ENCODE measurements around the gene ARHGAP24.
A peak's percentile ranks its signal among the peaks of the same experiment; 100 is the strongest.

The ARHGAP24 gene

DNA sequence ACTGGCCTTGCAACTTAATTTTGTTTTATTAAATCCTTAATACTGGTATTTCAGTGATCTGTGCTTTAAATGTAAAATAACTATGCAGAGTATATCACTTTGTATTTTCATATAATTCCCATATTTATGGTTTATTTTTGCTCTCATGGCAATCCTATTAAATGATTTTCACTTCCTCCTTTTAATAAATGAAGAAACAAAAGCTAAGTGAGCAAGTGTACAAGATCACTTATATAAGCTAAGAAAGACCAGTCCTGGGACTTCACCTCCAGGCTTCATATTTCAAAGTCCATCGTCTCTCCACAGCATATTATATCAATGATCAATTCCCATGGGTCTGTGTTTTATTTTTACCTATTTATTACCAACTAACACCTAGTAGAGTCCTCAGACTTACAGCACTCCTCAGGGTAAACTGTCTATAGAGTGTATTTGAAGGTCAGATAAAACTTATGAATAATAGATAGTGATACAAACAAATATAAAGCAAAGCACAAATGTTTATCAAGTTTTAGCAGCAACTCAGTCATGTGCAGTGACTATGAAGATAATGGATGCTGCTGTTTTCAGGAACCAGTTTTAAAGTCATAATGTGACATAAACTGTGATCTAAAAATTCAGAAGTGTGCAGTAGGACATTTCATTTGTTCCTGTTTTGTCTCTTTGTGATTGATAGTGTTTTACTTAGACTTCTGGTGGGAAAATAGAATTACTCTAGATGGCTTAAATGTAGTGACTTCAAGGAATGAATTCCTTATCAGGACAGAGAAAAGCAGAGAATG, 56.8 kb downstream of the ARHGAP24 start:
- no peaks in the 10 kb centered on the region for H3K79me2 ChIP-seq (ENCODE audit: control insufficient read depth, insufficient read depth, low read length, poor library complexity)
- H2BK120ac ChIP-seq (ENCODE audit: insufficient read depth, low read length, poor library complexity) = no peak overlapping the region
- H3K4me3 ChIP-seq (ENCODE audit: low read depth, low read length) = no peak overlapping the region
- no peak overlapping the region for H3K4me2 ChIP-seq (ENCODE audit: low read length)
- H2AK5ac ChIP-seq (ENCODE audit: low read length) = no peak overlapping the region
- H2AFZ ChIP-seq (ENCODE audit: insufficient read depth, low read length, poor library complexity) = no peak overlapping the region
- no peak overlapping the region for H3K27ac ChIP-seq (ENCODE audit: low read depth, low read length)
- no peak overlapping the region for H3K14ac ChIP-seq (ENCODE audit: low read length)
- H3K36me3 ChIP-seq (ENCODE audit: control insufficient read depth in 1 of 2, insufficient read depth in 2 of 2, low read length in 2 of 2) = no peaks in the 10 kb centered on the region
- DNase-seq = no peak
- no peak overlapping the region for H2BK5ac ChIP-seq (ENCODE audit: low read depth, low read length, poor library complexity)
- no CpG with 5 or more reads among the region's 1 CpG for WGBS (ENCODE audit: extremely low coverage, insufficient coverage, insufficient read length)
- no peak overlapping the region for H4K8ac ChIP-seq (ENCODE audit: low read depth, low read length)
- H3K4me1 ChIP-seq (ENCODE audit: control insufficient read depth in 1 of 2, insufficient read depth in 2 of 2, low read length in 2 of 2) = no peaks in the 10 kb centered on the region
- no peaks in the 10 kb centered on the region for H3K27me3 ChIP-seq (ENCODE audit: insufficient read depth, low read length)
- no peak overlapping the region for H3K9ac ChIP-seq (ENCODE audit: low read length)
- H3K79me1 ChIP-seq (ENCODE audit: low read length) = no peaks in the 10 kb centered on the region
- H2BK12ac ChIP-seq (ENCODE audit: low read length) = no peak overlapping the region
- no peak overlapping the region for H3K4ac ChIP-seq (ENCODE audit: low read depth, low read length)
- no peak overlapping the region for H3K18ac ChIP-seq (ENCODE audit: low read length)
- H3K9me3 ChIP-seq (ENCODE audit: insufficient read depth, low read depth, low read length) = no peaks in the 10 kb centered on the region
- no peak overlapping the region for H4K12ac ChIP-seq (ENCODE audit: low read depth, low read length)
- H3K23ac ChIP-seq (ENCODE audit: low read length) = no peak overlapping the region
- no peak overlapping the region for H4K91ac ChIP-seq (ENCODE audit: low read depth, low read length)

DNA sequence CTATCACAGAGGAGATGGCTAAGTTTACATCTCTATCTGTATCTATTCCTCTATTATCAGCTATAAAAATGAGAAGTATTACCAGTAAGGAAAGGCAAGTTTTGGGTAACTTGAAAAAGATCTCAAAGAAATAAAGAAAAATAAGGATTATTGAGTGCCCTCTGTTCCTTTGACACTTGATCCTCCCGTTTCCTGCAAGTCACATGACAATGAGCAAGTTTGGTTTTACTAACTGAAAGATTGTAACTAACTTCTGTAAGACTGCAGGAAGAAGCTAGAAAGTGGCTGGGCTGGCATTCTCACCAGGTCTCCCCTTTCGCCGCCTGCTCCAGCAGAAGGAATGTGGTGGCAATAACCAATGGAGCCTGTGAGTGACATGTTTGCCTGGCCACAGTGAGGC, 59.2 kb downstream of the ARHGAP24 start:
- WGBS (ENCODE audit: extremely low coverage, insufficient coverage, insufficient read length) = no CpG with 5 or more reads among the region's 3 CpGs
- Histone ChIP-seq H2AFZ (ENCODE audit: insufficient read depth, low read length, poor library complexity) (no peak overlapping the region), H3K27ac (ENCODE audit: low read depth, low read length) (no peak overlapping the region), H3K9me3 (ENCODE audit: insufficient read depth, low read depth, low read length) (no peaks in the 10 kb centered on the region), H3K27me3 (ENCODE audit: insufficient read depth, low read length) (no peaks in the 10 kb centered on the region), H2AK5ac (ENCODE audit: low read length) (no peak overlapping the region), H3K4me3 (ENCODE audit: low read depth, low read length) (no peak overlapping the region), H3K79me1 (ENCODE audit: low read length) (no peaks in the 10 kb centered on the region), H2BK120ac (ENCODE audit: insufficient read depth, low read length, poor library complexity) (no peak overlapping the region), H2BK5ac (ENCODE audit: low read depth, low read length, poor library complexity) (no peak overlapping the region), H4K91ac (ENCODE audit: low read depth, low read length) (no peak overlapping the region), H3K14ac (ENCODE audit: low read length) (no peak overlapping the region), H3K36me3 (ENCODE audit: control insufficient read depth in 1 of 2, insufficient read depth in 2 of 2, low read length in 2 of 2) (no peaks in the 10 kb centered on the region), H3K4ac (ENCODE audit: low read depth, low read length) (no peak overlapping the region), H4K12ac (ENCODE audit: low read depth, low read length) (no peak overlapping the region), H4K8ac (ENCODE audit: low read depth, low read length) (no peak overlapping the region), H3K79me2 (ENCODE audit: control insufficient read depth, insufficient read depth, low read length, poor library complexity) (no peaks in the 10 kb centered on the region), H3K23ac (ENCODE audit: low read length) (no peak overlapping the region), H3K4me2 (ENCODE audit: low read length) (no peak overlapping the region), H3K9ac (ENCODE audit: low read length) (no peak overlapping the region), H3K18ac (ENCODE audit: low read length) (no peak overlapping the region), H2BK12ac (ENCODE audit: low read length) (no peak overlapping the region), H3K4me1 (ENCODE audit: control insufficient read depth in 1 of 2, insufficient read depth in 2 of 2, low read length in 2 of 2) (no peaks in the 10 kb centered on the region)
- DNase-seq = no peak

DNA sequence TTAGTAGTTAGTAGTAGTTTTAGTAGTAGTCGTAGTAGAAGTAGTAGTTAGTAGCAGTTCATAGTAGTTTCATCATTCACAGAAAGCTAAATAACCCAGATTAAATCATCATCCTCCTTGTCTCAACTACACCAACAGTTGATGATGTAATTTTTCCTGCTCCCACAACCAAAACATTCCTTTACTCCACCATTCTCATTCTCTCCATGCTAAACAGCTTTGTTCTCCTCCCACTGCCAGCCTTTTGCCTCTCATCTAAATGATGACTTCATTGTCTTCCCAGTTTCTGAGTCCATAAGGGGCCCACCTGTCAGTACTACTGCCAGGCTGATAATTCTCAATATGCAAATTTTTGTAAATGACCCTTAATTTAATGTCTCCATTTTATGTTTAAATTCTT, 68.9 kb downstream of the ARHGAP24 start:
- Histone ChIP-seq H3K79me1 (ENCODE audit: low read length) (no peaks in the 10 kb centered on the region), H3K4ac (ENCODE audit: low read depth, low read length) (no peak overlapping the region), H3K14ac (ENCODE audit: low read length) (no peak overlapping the region), H3K23ac (ENCODE audit: low read length) (no peak overlapping the region), H2BK12ac (ENCODE audit: low read length) (no peak overlapping the region), H3K9ac (ENCODE audit: low read length) (no peak overlapping the region), H2AK5ac (ENCODE audit: low read length) (no peak overlapping the region), H4K12ac (ENCODE audit: low read depth, low read length) (no peak overlapping the region), H3K4me2 (ENCODE audit: low read length) (no peak overlapping the region), H3K9me3 (ENCODE audit: insufficient read depth, low read depth, low read length) (no peaks in the 10 kb centered on the region), H3K27me3 (ENCODE audit: insufficient read depth, low read length) (no peaks in the 10 kb centered on the region), H3K27ac (ENCODE audit: low read depth, low read length) (no peak overlapping the region), H2AFZ (ENCODE audit: insufficient read depth, low read length, poor library complexity) (no peak overlapping the region), H2BK5ac (ENCODE audit: low read depth, low read length, poor library complexity) (no peak overlapping the region), H3K4me1 (ENCODE audit: control insufficient read depth in 1 of 2, insufficient read depth in 2 of 2, low read length in 2 of 2) (no peaks in the 10 kb centered on the region), H4K8ac (ENCODE audit: low read depth, low read length) (no peak overlapping the region), H2BK120ac (ENCODE audit: insufficient read depth, low read length, poor library complexity) (no peak overlapping the region), H3K36me3 (ENCODE audit: control insufficient read depth in 1 of 2, insufficient read depth in 2 of 2, low read length in 2 of 2) (no peaks in the 10 kb centered on the region), H3K18ac (ENCODE audit: low read length) (no peak overlapping the region), H3K79me2 (ENCODE audit: control insufficient read depth, insufficient read depth, low read length, poor library complexity) (no peaks in the 10 kb centered on the region), H3K4me3 (ENCODE audit: low read depth, low read length) (no peak overlapping the region), H4K91ac (ENCODE audit: low read depth, low read length) (no peak overlapping the region)
- DNase-seq = peak in 1 of 2 donors; percentile 4
- no CpG with 5 or more reads among the region's 1 CpG for WGBS (ENCODE audit: extremely low coverage, insufficient coverage, insufficient read length)

DNA sequence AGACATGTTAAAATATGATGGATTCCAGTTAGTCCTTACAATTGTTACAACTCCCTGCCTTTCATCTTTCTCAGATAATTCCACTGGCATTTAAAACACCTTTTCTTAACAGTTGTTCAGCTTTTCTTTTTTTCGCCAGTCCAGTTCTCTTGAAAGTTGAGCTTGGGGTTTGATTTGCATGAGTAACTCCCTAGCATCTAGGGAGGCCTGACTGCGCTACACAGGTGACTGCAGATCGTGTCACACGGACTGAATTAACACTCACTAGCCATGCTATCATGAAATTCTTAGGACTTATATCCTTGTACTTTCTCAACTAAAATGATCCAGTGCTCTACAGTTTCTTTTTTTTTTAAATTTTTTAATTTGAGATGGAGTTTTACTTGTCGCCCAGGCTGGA, 69.8 kb downstream of the ARHGAP24 start:
- no peak overlapping the region for H3K9ac ChIP-seq (ENCODE audit: low read length)
- H3K27me3 ChIP-seq (ENCODE audit: insufficient read depth, low read length) = no peaks in the 10 kb centered on the region
- no peak overlapping the region for H4K12ac ChIP-seq (ENCODE audit: low read depth, low read length)
- no peak overlapping the region for H4K91ac ChIP-seq (ENCODE audit: low read depth, low read length)
- H3K14ac ChIP-seq (ENCODE audit: low read length) = no peak overlapping the region
- H2BK12ac ChIP-seq (ENCODE audit: low read length) = no peak overlapping the region
- H3K18ac ChIP-seq (ENCODE audit: low read length) = no peak overlapping the region
- no peak overlapping the region for H4K8ac ChIP-seq (ENCODE audit: low read depth, low read length)
- no peaks in the 10 kb centered on the region for H3K79me2 ChIP-seq (ENCODE audit: control insufficient read depth, insufficient read depth, low read length, poor library complexity)
- H2BK5ac ChIP-seq (ENCODE audit: low read depth, low read length, poor library complexity) = no peak overlapping the region
- H3K4ac ChIP-seq (ENCODE audit: low read depth, low read length) = no peak overlapping the region
- no peaks in the 10 kb centered on the region for H3K36me3 ChIP-seq (ENCODE audit: control insufficient read depth in 1 of 2, insufficient read depth in 2 of 2, low read length in 2 of 2)
- H3K4me3 ChIP-seq (ENCODE audit: low read depth, low read length) = no peak overlapping the region
- WGBS (ENCODE audit: extremely low coverage, insufficient coverage, insufficient read length) = no CpG with 5 or more reads among the region's 5 CpGs
- H2AK5ac ChIP-seq (ENCODE audit: low read length) = no peak overlapping the region
- no peak overlapping the region for H3K4me2 ChIP-seq (ENCODE audit: low read length)
- H3K9me3 ChIP-seq (ENCODE audit: insufficient read depth, low read depth, low read length) = no peaks in the 10 kb centered on the region
- no peak overlapping the region for H2AFZ ChIP-seq (ENCODE audit: insufficient read depth, low read length, poor library complexity)
- H3K27ac ChIP-seq (ENCODE audit: low read depth, low read length) = no peak overlapping the region
- no peaks in the 10 kb centered on the region for H3K79me1 ChIP-seq (ENCODE audit: low read length)
- DNase-seq = no peak
- no peak overlapping the region for H3K23ac ChIP-seq (ENCODE audit: low read length)
- H3K4me1 ChIP-seq (ENCODE audit: control insufficient read depth in 1 of 2, insufficient read depth in 2 of 2, low read length in 2 of 2) = no peaks in the 10 kb centered on the region
- no peak overlapping the region for H2BK120ac ChIP-seq (ENCODE audit: insufficient read depth, low read length, poor library complexity)
